Measurements from ENCODE around the gene IER5L.
A peak's percentile ranks its signal among the peaks of the same experiment; 100 is the strongest.

Gene IER5L

GRCh38 chr9:129151469-129151868, 26.6 kb downstream of the IER5L start:
- peaks cover 49% of the 10 kb centered on the region for H3K79me1 ChIP-seq (replicated peaks; ENCODE audit: low read length, poor library complexity, severe bottlenecking)
- DNase-seq = no peak
- no peak overlapping the region for H2AFZ ChIP-seq (ENCODE audit: low read depth, low read length)
- no peak overlapping the region for H4K91ac ChIP-seq (ENCODE audit: low read length)
- no peak overlapping the region for H3K23ac ChIP-seq (ENCODE audit: low read length in 2 of 2)
- H3K27me3 ChIP-seq (ENCODE audit: control insufficient read depth in 1 of 2, insufficient read depth in 1 of 2, low read length in 2 of 2) = no peaks in the 10 kb centered on the region
- peaks cover 49 to 94% of the 10 kb centered on the region in 2 experiments for H3K36me3 ChIP-seq (ENCODE audit: control insufficient read depth in 1 of 2, insufficient read depth in 2 of 2, low read depth in 1 of 2, low read length in 2 of 2)
- peaks cover 26% of the 10 kb centered on the region for H3K4me1 ChIP-seq (ENCODE audit: control insufficient read depth, insufficient read depth, low read depth, low read length)
- no peak overlapping the region for H2BK5ac ChIP-seq (ENCODE audit: low read depth, low read length, poor library complexity, severe bottlenecking)
- H2BK12ac ChIP-seq (ENCODE audit: low read length in 2 of 2) = no peak overlapping the region
- H3K4ac ChIP-seq (ENCODE audit: low read depth in 1 of 2, low read length in 2 of 2) = no peak overlapping the region
- H3K14ac ChIP-seq (ENCODE audit: low read length in 2 of 2) = no peak overlapping the region
- no peak overlapping the region for H2AK5ac ChIP-seq (ENCODE audit: low read length, severe bottlenecking)
- no peak overlapping the region for H3K4me3 ChIP-seq (ENCODE audit: insufficient read depth in 1 of 2, low read depth in 1 of 2, low read length in 2 of 2)
- no peak overlapping the region for H2BK120ac ChIP-seq (ENCODE audit: low read depth, low read length)
- no peaks in the 10 kb centered on the region for H3K9me3 ChIP-seq (ENCODE audit: control insufficient read depth, low read length)
- H2BK15ac ChIP-seq (ENCODE audit: low read depth, poor library complexity, severe bottlenecking) = no peak overlapping the region
- 96% methylated on average over 15 of the region's 15 CpGs for WGBS
- no peak overlapping the region for H3K27ac ChIP-seq (ENCODE audit: low read length, poor library complexity, severe bottlenecking)
- no peak overlapping the region for H3K18ac ChIP-seq (ENCODE audit: low read depth in 1 of 2, low read length in 2 of 2)
- H3K9ac ChIP-seq (ENCODE audit: low read length) = no peak overlapping the region
- H3K4me2 ChIP-seq (ENCODE audit: low read length, poor library complexity, severe bottlenecking) = no peak overlapping the region
- H4K8ac ChIP-seq (ENCODE audit: low read length) = no peak overlapping the region

GRCh38 chr9:129150672-129151211, 27.3 kb downstream of the IER5L start:
- WGBS = 95% methylated on average over 18 of the region's 18 CpGs
- no peaks in the 10 kb centered on the region for H3K9me3 ChIP-seq (ENCODE audit: control insufficient read depth, low read length)
- H3K27me3 ChIP-seq (ENCODE audit: control insufficient read depth in 1 of 2, insufficient read depth in 1 of 2, low read length in 2 of 2) = no peaks in the 10 kb centered on the region
- H3K27ac ChIP-seq (ENCODE audit: low read length, poor library complexity, severe bottlenecking) = no peak overlapping the region
- H2BK12ac ChIP-seq (ENCODE audit: low read length in 2 of 2) = no peak overlapping the region
- H3K79me1 ChIP-seq (replicated peaks; ENCODE audit: low read length, poor library complexity, severe bottlenecking) = peaks cover 49% of the 10 kb centered on the region
- H2BK5ac ChIP-seq (ENCODE audit: low read depth, low read length, poor library complexity, severe bottlenecking) = no peak overlapping the region
- no peak overlapping the region for H3K18ac ChIP-seq (ENCODE audit: low read depth in 1 of 2, low read length in 2 of 2)
- H3K4me3 ChIP-seq (ENCODE audit: insufficient read depth in 1 of 2, low read depth in 1 of 2, low read length in 2 of 2) = no peak overlapping the region
- H3K4ac ChIP-seq (ENCODE audit: low read depth in 1 of 2, low read length in 2 of 2) = no peak overlapping the region
- DNase-seq = no peak
- no peak overlapping the region for H3K14ac ChIP-seq (ENCODE audit: low read length in 2 of 2)
- no peak overlapping the region for H2BK120ac ChIP-seq (ENCODE audit: low read depth, low read length)
- H4K91ac ChIP-seq (ENCODE audit: low read length) = peak overlapping the region; percentile 5
- H3K4me1 ChIP-seq (ENCODE audit: control insufficient read depth, insufficient read depth, low read depth, low read length) = peaks cover 34% of the 10 kb centered on the region
- no peak overlapping the region for H3K23ac ChIP-seq (ENCODE audit: low read length in 2 of 2)
- no peak overlapping the region for H3K4me2 ChIP-seq (ENCODE audit: low read length, poor library complexity, severe bottlenecking)
- H2BK15ac ChIP-seq (ENCODE audit: low read depth, poor library complexity, severe bottlenecking) = no peak overlapping the region
- no peak overlapping the region for H2AFZ ChIP-seq (ENCODE audit: low read depth, low read length)
- peaks cover 45 to 91% of the 10 kb centered on the region in 2 experiments for H3K36me3 ChIP-seq (ENCODE audit: control insufficient read depth in 1 of 2, insufficient read depth in 2 of 2, low read depth in 1 of 2, low read length in 2 of 2)
- H2AK5ac ChIP-seq (ENCODE audit: low read length, severe bottlenecking) = no peak overlapping the region
- H4K8ac ChIP-seq (ENCODE audit: low read length) = no peak overlapping the region
- no peak overlapping the region for H3K9ac ChIP-seq (ENCODE audit: low read length)

GRCh38 chr9:129150122-129150521, 27.9 kb downstream of the IER5L start:
- Histone ChIP-seq H3K36me3 (ENCODE audit: control insufficient read depth in 1 of 2, insufficient read depth in 2 of 2, low read depth in 1 of 2, low read length in 2 of 2) (peaks cover 41 to 85% of the 10 kb centered on the region in 2 experiments), H3K27me3 (ENCODE audit: control insufficient read depth in 1 of 2, insufficient read depth in 1 of 2, low read length in 2 of 2) (no peaks in the 10 kb centered on the region), H2AK5ac (ENCODE audit: low read length, severe bottlenecking) (no peak overlapping the region), H3K79me1 (replicated peaks; ENCODE audit: low read length, poor library complexity, severe bottlenecking) (peaks cover 48% of the 10 kb centered on the region), H2BK120ac (ENCODE audit: low read depth, low read length) (no peak overlapping the region), H3K4me2 (ENCODE audit: low read length, poor library complexity, severe bottlenecking) (no peak overlapping the region), H3K4ac (ENCODE audit: low read depth in 1 of 2, low read length in 2 of 2) (no peak overlapping the region), H2AFZ (ENCODE audit: low read depth, low read length) (no peak overlapping the region), H4K8ac (ENCODE audit: low read length) (no peak overlapping the region), H2BK12ac (ENCODE audit: low read length in 2 of 2) (no peak overlapping the region), H2BK15ac (ENCODE audit: low read depth, poor library complexity, severe bottlenecking) (no peak overlapping the region), H4K91ac (ENCODE audit: low read length) (no peak overlapping the region), H3K9me3 (ENCODE audit: control insufficient read depth, low read length) (no peaks in the 10 kb centered on the region), H3K27ac (ENCODE audit: low read length, poor library complexity, severe bottlenecking) (no peak overlapping the region), H2BK5ac (ENCODE audit: low read depth, low read length, poor library complexity, severe bottlenecking) (no peak overlapping the region), H3K18ac (ENCODE audit: low read depth in 1 of 2, low read length in 2 of 2) (no peak overlapping the region), H3K4me1 (ENCODE audit: control insufficient read depth, insufficient read depth, low read depth, low read length) (peaks cover 39% of the 10 kb centered on the region), H3K4me3 (ENCODE audit: insufficient read depth in 1 of 2, low read depth in 1 of 2, low read length in 2 of 2) (no peak overlapping the region), H3K14ac (ENCODE audit: low read length in 2 of 2) (no peak overlapping the region), H3K23ac (ENCODE audit: low read length in 2 of 2) (no peak overlapping the region), H3K9ac (ENCODE audit: low read length) (no peak overlapping the region)
- 98% methylated on average over 10 of the region's 10 CpGs for WGBS
- DNase-seq = no peak

- no peak overlapping the region for H2AK5ac ChIP-seq (ENCODE audit: low read length, severe bottlenecking)
- no peaks in the 10 kb centered on the region for H3K27me3 ChIP-seq (ENCODE audit: control insufficient read depth in 1 of 2, insufficient read depth in 1 of 2, low read length in 2 of 2)
- no peak overlapping the region for H3K4me3 ChIP-seq (ENCODE audit: insufficient read depth in 1 of 2, low read depth in 1 of 2, low read length in 2 of 2)
- no peak overlapping the region for H3K27ac ChIP-seq (ENCODE audit: low read length, poor library complexity, severe bottlenecking)
- no peak overlapping the region for H3K23ac ChIP-seq (ENCODE audit: low read length in 2 of 2)
- no peak overlapping the region for H2BK5ac ChIP-seq (ENCODE audit: low read depth, low read length, poor library complexity, severe bottlenecking)
- no peak overlapping the region for H4K8ac ChIP-seq (ENCODE audit: low read length)
- H2AFZ ChIP-seq (ENCODE audit: low read depth, low read length) = no peak overlapping the region
- peaks cover 35 to 78% of the 10 kb centered on the region in 2 experiments for H3K36me3 ChIP-seq (ENCODE audit: control insufficient read depth in 1 of 2, insufficient read depth in 2 of 2, low read depth in 1 of 2, low read length in 2 of 2)
- no peak for DNase-seq
- H3K4ac ChIP-seq (ENCODE audit: low read depth in 1 of 2, low read length in 2 of 2) = no peak overlapping the region
- no peak overlapping the region for H3K9ac ChIP-seq (ENCODE audit: low read length)
- H2BK15ac ChIP-seq (ENCODE audit: low read depth, poor library complexity, severe bottlenecking) = no peak overlapping the region
- H3K14ac ChIP-seq (ENCODE audit: low read length in 2 of 2) = no peak overlapping the region
- H3K4me2 ChIP-seq (ENCODE audit: low read length, poor library complexity, severe bottlenecking) = no peak overlapping the region
- H4K91ac ChIP-seq (ENCODE audit: low read length) = no peak overlapping the region
- H3K79me1 ChIP-seq (replicated peaks; ENCODE audit: low read length, poor library complexity, severe bottlenecking) = peaks cover 43% of the 10 kb centered on the region
- no peak overlapping the region for H3K18ac ChIP-seq (ENCODE audit: low read depth in 1 of 2, low read length in 2 of 2)
- H3K4me1 ChIP-seq (ENCODE audit: control insufficient read depth, insufficient read depth, low read depth, low read length) = peaks cover 43% of the 10 kb centered on the region
- WGBS = 82% methylated on average over 6 of the region's 6 CpGs
- H3K9me3 ChIP-seq (ENCODE audit: control insufficient read depth, low read length) = no peaks in the 10 kb centered on the region
- H2BK120ac ChIP-seq (ENCODE audit: low read depth, low read length) = no peak overlapping the region
- H2BK12ac ChIP-seq (ENCODE audit: low read length in 2 of 2) = no peak overlapping the region
Observed at GRCh38 chr9:129149442-129149841, 28.6 kb downstream of the IER5L start.

Data from mesenchymal stem cell (in vitro differentiated cells and primary cell).